DOHH2 (cell line): ENCODE data around the gene FAM156B.
"Not testable (repeated sequence)": the region's sequence is repeated elsewhere in the genome, so short reads cannot be mapped to it uniquely, and the experiment has no call there.

ENCODE experiments used
- EZH2phosphoT487 ChIP-seq: fragments of 200-600 bp; sonication (generic); IDR thresholded peaks from 2 replicates; pipeline ENCODE4 v1.6.1; 2017; ENCODE audit warnings: borderline replicate concordance, mild to moderate bottlenecking, antibody characterized with exemption, low read length, moderate library complexity, mixed read lengths
- TF ChIP-seq, protein P1 (sequence below): fragments of 200-600 bp; sonication (generic); IDR thresholded peaks from one replicate; pipeline ENCODE4 v1.5.1; 2014; ENCODE audit warnings: antibody characterized with exemption, mild to moderate bottlenecking, low read depth, low read length; ENCODE audit not compliant: poor library complexity, severe bottlenecking

DNA sequence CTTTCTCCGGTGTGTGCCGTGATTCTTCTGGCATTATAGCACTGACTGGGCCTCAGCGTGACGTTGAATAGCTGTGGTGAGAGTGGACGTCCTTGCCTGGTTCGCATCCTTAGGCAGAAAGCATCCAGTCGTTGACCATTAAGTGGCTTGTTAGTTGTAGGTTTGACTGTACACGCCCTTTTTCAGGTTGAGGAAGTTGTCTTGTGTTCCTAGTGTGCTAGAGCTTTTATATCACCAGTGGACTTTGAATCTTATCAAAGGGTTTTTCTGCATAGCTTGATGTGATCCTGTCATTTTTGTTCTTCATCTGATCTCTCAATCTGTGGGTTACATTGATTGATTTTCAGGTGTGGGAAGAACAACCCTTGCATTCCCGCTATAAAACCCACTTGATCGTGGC, 8.4 kb downstream of the FAM156B start:
- TF ChIP-seq, protein P1, sequence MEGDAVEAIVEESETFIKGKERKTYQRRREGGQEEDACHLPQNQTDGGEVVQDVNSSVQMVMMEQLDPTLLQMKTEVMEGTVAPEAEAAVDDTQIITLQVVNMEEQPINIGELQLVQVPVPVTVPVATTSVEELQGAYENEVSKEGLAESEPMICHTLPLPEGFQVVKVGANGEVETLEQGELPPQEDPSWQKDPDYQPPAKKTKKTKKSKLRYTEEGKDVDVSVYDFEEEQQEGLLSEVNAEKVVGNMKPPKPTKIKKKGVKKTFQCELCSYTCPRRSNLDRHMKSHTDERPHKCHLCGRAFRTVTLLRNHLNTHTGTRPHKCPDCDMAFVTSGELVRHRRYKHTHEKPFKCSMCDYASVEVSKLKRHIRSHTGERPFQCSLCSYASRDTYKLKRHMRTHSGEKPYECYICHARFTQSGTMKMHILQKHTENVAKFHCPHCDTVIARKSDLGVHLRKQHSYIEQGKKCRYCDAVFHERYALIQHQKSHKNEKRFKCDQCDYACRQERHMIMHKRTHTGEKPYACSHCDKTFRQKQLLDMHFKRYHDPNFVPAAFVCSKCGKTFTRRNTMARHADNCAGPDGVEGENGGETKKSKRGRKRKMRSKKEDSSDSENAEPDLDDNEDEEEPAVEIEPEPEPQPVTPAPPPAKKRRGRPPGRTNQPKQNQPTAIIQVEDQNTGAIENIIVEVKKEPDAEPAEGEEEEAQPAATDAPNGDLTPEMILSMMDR = not testable (repeated sequence)
- TF ChIP-seq EZH2phosphoT487 = not testable (repeated sequence)
